Liver (tissue), 9 donors: ENCODE results near the gene OR52K2. TPM values are rescaled to one million over a fixed set of nuclear protein-coding genes. Genes with fewer than 3 reads are reported as not detected.
"Not testable (repeated sequence)": the region's sequence is repeated elsewhere in the genome, so short reads cannot be mapped to it uniquely, and the experiment has no call there.

Experiments used
- DNase-seq: peaks from one replicate; pipeline ENCODE4 v3.0.0-alpha.2; 2017; ENCODE audit warnings: low spot score
- H3K27ac ChIP-seq, 2 donors: one replicate each; pipeline ENCODE4 v1.7.0; 2013; ENCODE audit warnings: inconsistent platforms in 2 of 2, low read length in 2 of 2, control low read depth in 1 of 2, low read depth in 1 of 2, mild to moderate bottlenecking in 1 of 2
- H3K27me3 ChIP-seq, 4 donors: one replicate each; pipeline versions ENCODE4 v1.6.1 to v1.7.0; 2013; ENCODE audit warnings: low read length in 3 of 4, inconsistent platforms in 1 of 4, mild to moderate bottlenecking in 1 of 4, moderate library complexity in 1 of 4; ENCODE audit not compliant: control insufficient read depth in 4 of 4, insufficient read depth in 4 of 4
- H3K36me3 ChIP-seq, 4 donors: one replicate each; pipeline versions ENCODE4 v1.6.1 to v1.7.0; 2013; ENCODE audit warnings: low read length in 3 of 4, mild to moderate bottlenecking in 3 of 4, low read depth in 1 of 4, moderate library complexity in 1 of 4; ENCODE audit not compliant: control insufficient read depth in 4 of 4, insufficient read depth in 3 of 4
- H3K4me1 ChIP-seq, 4 donors: one replicate each; pipeline versions ENCODE4 v1.6.1 to v1.7.0; 2013; ENCODE audit warnings: low read length in 3 of 4, mild to moderate bottlenecking in 3 of 4, moderate library complexity in 1 of 4; ENCODE audit not compliant: control insufficient read depth in 4 of 4, insufficient read depth in 4 of 4
- H3K4me3 ChIP-seq, 3 donors: one replicate each; pipeline versions ENCODE4 v1.6.1 to v1.7.0; 2013; ENCODE audit warnings: low read length in 3 of 3, control low read depth in 1 of 3, low read depth in 1 of 3, mild to moderate bottlenecking in 1 of 3
- H3K9ac ChIP-seq, 2 donors: one replicate each; pipeline ENCODE4 v1.7.0; 2013; ENCODE audit warnings: low read length in 2 of 2, mild to moderate bottlenecking in 2 of 2, moderate library complexity in 2 of 2, control low read depth in 1 of 2, low read depth in 1 of 2
- H3K9me3 ChIP-seq, 4 donors: one replicate each; pipeline versions ENCODE4 v1.6.1 to v1.7.0; 2013; ENCODE audit warnings: low read length in 3 of 4; ENCODE audit not compliant: control insufficient read depth in 4 of 4
- CTCF ChIP-seq: fragments of 150-350 bp; IDR thresholded peaks from 2 replicates; pipeline ENCODE4 v1.5.1; 2017; ENCODE audit warnings: improper control_type of control experiment, low read depth, low read length; ENCODE audit not compliant: missing input control
- EGR1 ChIP-seq, 2 donors: IDR thresholded peaks; 2 replicates each; pipeline ENCODE4 v1.6.1; 2016 to 2018; ENCODE audit warnings: antibody characterized with exemption in 2 of 2, low read depth in 2 of 2
- FOXA1 ChIP-seq: IDR thresholded peaks from 2 replicates; pipeline ENCODE4 v1.6.1; 2016; ENCODE audit warnings: antibody characterized with exemption
- FOXA2 ChIP-seq: IDR thresholded peaks from 2 replicates; pipeline ENCODE4 v1.6.1; 2016; ENCODE audit warnings: antibody characterized with exemption
- HNF4A ChIP-seq, 2 donors: conservative IDR thresholded peaks; 2 replicates each; pipeline ENCODE4 v1.6.1; 2016; ENCODE audit warnings: antibody characterized with exemption in 2 of 2, mild to moderate bottlenecking in 2 of 2
- JUND ChIP-seq, 2 donors: IDR thresholded peaks; 2 replicates each; pipeline ENCODE4 v1.6.1; 2016; ENCODE audit warnings: antibody characterized with exemption in 2 of 2
- NR2F2 ChIP-seq: IDR thresholded peaks from 2 replicates; pipeline ENCODE4 v1.6.1; 2016; ENCODE audit warnings: antibody characterized with exemption
- RAD21 ChIP-seq, 2 donors: IDR thresholded peaks; 2 replicates each; pipeline ENCODE4 v1.6.1; 2016; ENCODE audit warnings: antibody characterized with exemption in 2 of 2, mild to moderate bottlenecking in 2 of 2
- REST ChIP-seq: IDR thresholded peaks from 2 replicates; pipeline ENCODE4 v1.6.1; 2016; ENCODE audit warnings: antibody characterized with exemption, mild to moderate bottlenecking
- RXRA ChIP-seq, 2 donors: IDR thresholded peaks; 2 replicates each; pipeline ENCODE4 v1.6.1; 2017 to 2018; ENCODE audit warnings: antibody characterized with exemption in 2 of 2, mild to moderate bottlenecking in 1 of 2
- SP1 ChIP-seq: IDR thresholded peaks from 2 replicates; pipeline ENCODE4 v1.6.1; 2018; ENCODE audit warnings: antibody characterized with exemption, mild to moderate bottlenecking
- TAF1 ChIP-seq: conservative IDR thresholded peaks from 2 replicates; pipeline ENCODE4 v1.6.1; 2016; ENCODE audit warnings: antibody characterized with exemption, mild to moderate bottlenecking
- YY1 ChIP-seq: IDR thresholded peaks from 2 replicates; pipeline ENCODE4 v1.6.1; 2016; ENCODE audit warnings: antibody characterized with exemption, mild to moderate bottlenecking
- ZBTB33 ChIP-seq: IDR thresholded peaks from 2 replicates; pipeline ENCODE4 v1.6.1; 2016; ENCODE audit warnings: antibody characterized with exemption
- WGBS: extraction: QIAGEN DNeasy Blood & Tissue Kit; methylation state at CpG from one replicate; pipeline ENCODE4 v1.1.7; 2013; 5-methylcytosine and 5-hydroxymethylcytosine counted together
- polyA plus RNA-seq, 2 donors: library from polyadenylated mRNA; stranded (reverse) in 1 of 2; unstranded in 1 of 2; fragments of 200-250 nt in 1 of 2; fragments of >200 nt in 1 of 2; fragmentation: Nextera tagmentation in 1 of 2; extraction: Ambion mirVana in 1 of 2; gene quantifications; one replicate each; pipeline versions ENCODE4 v1.2.1 to v1.2.3, GENCODE V29; 2013 to 2015
- total RNA-seq, 2 donors: library from RNA; depleted of rRNA; stranded (reverse); fragments of >200 nt; gene quantifications; one replicate each; pipeline ENCODE4 v1.2.3, GENCODE V29; 2014
- donor health status: healthy.
- donor health status: healthy.
- donor health status: healthy.
- donor health status: healthy.
- donor health status: healthy.

Gene OR52K2
- total and polyA plus RNA-seq, 4 donors: 0.15 TPM; not detected in 3

DNA sequence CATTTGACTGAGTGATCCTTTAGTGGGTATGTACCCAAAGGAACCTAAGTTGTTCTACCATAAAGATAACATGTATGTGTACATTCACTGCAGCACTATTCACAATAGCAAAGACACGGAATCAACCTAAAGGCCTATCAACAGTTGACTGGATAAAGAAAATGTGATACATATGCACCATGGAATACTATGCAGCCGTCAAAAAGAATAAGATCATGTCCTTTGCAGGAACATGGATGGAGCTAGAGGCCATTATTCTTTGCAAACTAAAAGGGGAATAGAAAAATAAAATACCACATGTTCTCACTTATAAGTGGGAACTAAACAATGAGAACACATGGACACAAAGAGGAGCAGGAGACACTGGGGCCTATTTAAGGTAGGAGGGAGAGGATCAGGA lies 42.3 kb downstream of the OR52K2 start:
- H3K4me3 ChIP-seq, H3K9me3 ChIP-seq, H3K27me3 ChIP-seq, H3K4me1 ChIP-seq, H3K36me3 ChIP-seq, H3K27ac ChIP-seq, DNase-seq, H3K9ac ChIP-seq: not testable (repeated sequence)
- WGBS: 41% methylated on average over 2 of the region's 2 CpGs

- H3K27me3 ChIP-seq: no peaks in the 10 kb centered on the region
- no peak for DNase-seq
- H3K9ac ChIP-seq: no peak overlapping the region
- H3K9me3 ChIP-seq: no peaks in the 10 kb centered on the region
- no peak overlapping the region for H3K27ac ChIP-seq
- H3K4me1 ChIP-seq: peaks cover 0 to 10% (median 4%) of the 10 kb centered on the region in 4 donors
- H3K36me3 ChIP-seq: no peaks in the 10 kb centered on the region
- 82% methylated on average over 4 of the region's 4 CpGs for WGBS
- H3K4me3 ChIP-seq: no peak overlapping the region
- no peak for TF ChIP-seq EGR1 (IDR thresholded peaks at IDR 0.05; ENCODE audit: low read depth in 2 of 2)
- no peak for TF ChIP-seq CTCF
- no peak for TF ChIP-seq SP1
- no peak for TF ChIP-seq REST
- TF ChIP-seq JUND (IDR thresholded peaks at IDR 0.05): no peak
- no peak for TF ChIP-seq FOXA1
- no peak for TF ChIP-seq NR2F2
- TF ChIP-seq RAD21 (IDR thresholded peaks at IDR 0.05): no peak
- no peak for TF ChIP-seq ZBTB33
- no peak for TF ChIP-seq TAF1
- no peak for TF ChIP-seq HNF4A (conservative IDR thresholded peaks at IDR 0.05)
- no peak for TF ChIP-seq FOXA2
- no peak for TF ChIP-seq RXRA (IDR thresholded peaks at IDR 0.05)
- no peak for TF ChIP-seq YY1
Observed at GRCh38 chr11:4491878-4492606, 42.9 kb downstream of the OR52K2 start.
